SH-SY5Y (cell line): Measurements from ENCODE around the gene SLC25A38.

ENCODE experiments used
- GATA2 ChIP-seq: IDR thresholded peaks from 2 replicates; pipeline ENCODE4 v1.6.1; 2011; ENCODE audit warnings: mild to moderate bottlenecking, low read depth, low read length
- GATA3 ChIP-seq: IDR thresholded peaks from 2 replicates; pipeline ENCODE4 v1.6.1; 2011; ENCODE audit warnings: low read depth, mild to moderate bottlenecking, low read length, moderate library complexity

DNA sequence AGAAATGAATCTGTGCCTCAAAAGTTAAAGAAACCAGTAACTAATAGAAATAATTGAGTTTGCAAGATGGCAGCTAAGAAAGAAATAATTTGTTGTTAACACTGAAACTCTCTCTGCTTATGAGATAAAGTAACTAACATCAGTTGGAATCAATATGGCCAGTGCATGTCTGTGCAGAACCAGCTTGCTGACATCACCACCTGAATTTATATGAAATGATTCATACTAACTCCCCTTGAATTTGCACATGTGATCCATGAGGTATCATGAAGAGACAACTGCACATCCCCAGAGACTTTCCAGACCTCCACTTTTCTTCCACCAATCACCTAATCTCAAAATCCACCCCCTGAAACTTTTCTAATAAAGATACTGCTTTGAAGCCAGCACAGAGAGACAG is 10.3 kb upstream of the SLC25A38 start:
- TF ChIP-seq GATA2 = no peak
- no peak for TF ChIP-seq GATA3
